Measurements from ENCODE around the gene CATSPER1. TPM values are rescaled to one million over a fixed set of nuclear protein-coding genes. Genes with fewer than 3 reads are reported as not detected.

CATSPER1 gene
- total and polyA plus RNA-seq, 2 of the 13 experiments (the other 11 are each of a cell fraction or from before 2014, with no cell fraction given), result 0.17 TPM; not detected in 1

GRCh38 chr11:66022401-66023185 lies 3.7 kb downstream of the CATSPER1 start (continued):
- TF ChIP-seq HNF1B (CRISPR knock-in tag; IDR thresholded peaks at IDR 0.05), result peak; percentile 31; the same call in 1 of the 2 replicates
- TF ChIP-seq ZBTB7B (CRISPR knock-in tag; IDR thresholded peaks at IDR 0.05), result peak; percentile 23; the same call in 1 of the 2 replicates
- 0 out of 2 replicates have a peak, but pooled peaks have one; percentile 51 for TF ChIP-seq MAF1 (CRISPR knock-in tag; IDR thresholded peaks at IDR 0.05; ENCODE audit: borderline replicate concordance)
- TF ChIP-seq ZNF766 (CRISPR knock-in tag; IDR thresholded peaks at IDR 0.05; ENCODE audit: borderline replicate concordance), result 0 out of 2 replicates have a peak, but pooled peaks have one; percentile 48
- TF ChIP-seq ZNF547 (CRISPR knock-in tag; IDR thresholded peaks at IDR 0.05), result peak; percentile 33; the same call in 1 of the 2 replicates
- no peak for TF ChIP-seq ZNF24 (IDR thresholded peaks at IDR 0.05)
- peak; percentile 72; the same call in 1 of the 2 replicates for TF ChIP-seq ZFP90 (CRISPR knock-in tag; IDR thresholded peaks at IDR 0.05; ENCODE audit: borderline replicate concordance)
- TF ChIP-seq GLI4 (CRISPR knock-in tag; IDR thresholded peaks at IDR 0.05; ENCODE audit: borderline replicate concordance), result 0 out of 2 replicates have a peak, but pooled peaks have one; percentile 45
- TF ChIP-seq SP1 (IDR thresholded peaks at IDR 0.05), result no peak
- TF ChIP-seq SP1 (CRISPR knock-in tag; IDR thresholded peaks at IDR 0.05), result peak; percentile 33; the same call in 1 of the 2 replicates
- no peak for TF ChIP-seq TOE1 (CRISPR knock-in tag; IDR thresholded peaks at IDR 0.05)
- no peak for TF ChIP-seq ZNF260 (CRISPR knock-in tag; IDR thresholded peaks at IDR 0.05; ENCODE audit: borderline replicate concordance, low read depth)
- TF ChIP-seq KDM3A (CRISPR knock-in tag; IDR thresholded peaks at IDR 0.05; ENCODE audit: low read depth), result 0 out of 2 replicates have a peak, but pooled peaks have one; percentile 64
- no peak for TF ChIP-seq RBFOX2 (IDR thresholded peaks at IDR 0.05; ENCODE audit: low read depth, low read length)
- TF ChIP-seq ISL2 (CRISPR knock-in tag; IDR thresholded peaks at IDR 0.05), result peak; percentile 36; the same call in 1 of the 2 replicates
- 0 out of 2 replicates have a peak, but pooled peaks have one; percentile 34 for TF ChIP-seq ZNF773 (CRISPR knock-in tag; IDR thresholded peaks at IDR 0.05; ENCODE audit: borderline replicate concordance)
- TF ChIP-seq ZNF263 (CRISPR knock-in tag; IDR thresholded peaks at IDR 0.05), result peak; percentile 38; the same call in 1 of the 2 replicates
- TF ChIP-seq ZNF550 (CRISPR knock-in tag; IDR thresholded peaks at IDR 0.05; ENCODE audit: borderline replicate concordance), result no peak
- TF ChIP-seq PBX2 (CRISPR knock-in tag; IDR thresholded peaks at IDR 0.05), result no peak
- TF ChIP-seq FOXP4 (CRISPR knock-in tag; IDR thresholded peaks at IDR 0.05), result 0 out of 2 replicates have a peak, but pooled peaks have one; percentile 16
- peak; percentile 66 for TF ChIP-seq ZNF574 (CRISPR knock-in tag; IDR thresholded peaks at IDR 0.05)
- peak; percentile 71 for TF ChIP-seq RAD21 (CRISPR knock-in tag; IDR thresholded peaks at IDR 0.05)
